ENCODE results near the gene VTI1A.

DNA sequence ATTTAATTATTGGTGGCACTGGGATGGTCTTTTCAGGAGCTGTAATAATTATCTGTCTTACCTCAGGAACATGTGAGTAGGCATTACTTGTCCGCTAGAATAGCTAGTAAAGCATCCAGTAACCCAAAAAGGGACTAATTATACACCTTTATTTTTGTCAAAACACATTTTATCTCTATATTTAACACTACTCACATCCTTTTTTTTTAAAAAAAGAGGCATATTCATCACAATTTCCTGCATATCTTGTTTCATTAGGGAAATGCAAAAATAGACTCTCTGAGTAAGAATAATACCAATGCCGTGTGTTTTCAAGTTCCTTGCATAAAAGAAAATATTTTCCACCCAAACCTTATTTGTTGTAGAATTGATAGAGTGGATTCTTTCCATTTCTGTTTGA lies 99.5 kb downstream of the VTI1A start:
- TF ChIP-seq, protein P1, sequence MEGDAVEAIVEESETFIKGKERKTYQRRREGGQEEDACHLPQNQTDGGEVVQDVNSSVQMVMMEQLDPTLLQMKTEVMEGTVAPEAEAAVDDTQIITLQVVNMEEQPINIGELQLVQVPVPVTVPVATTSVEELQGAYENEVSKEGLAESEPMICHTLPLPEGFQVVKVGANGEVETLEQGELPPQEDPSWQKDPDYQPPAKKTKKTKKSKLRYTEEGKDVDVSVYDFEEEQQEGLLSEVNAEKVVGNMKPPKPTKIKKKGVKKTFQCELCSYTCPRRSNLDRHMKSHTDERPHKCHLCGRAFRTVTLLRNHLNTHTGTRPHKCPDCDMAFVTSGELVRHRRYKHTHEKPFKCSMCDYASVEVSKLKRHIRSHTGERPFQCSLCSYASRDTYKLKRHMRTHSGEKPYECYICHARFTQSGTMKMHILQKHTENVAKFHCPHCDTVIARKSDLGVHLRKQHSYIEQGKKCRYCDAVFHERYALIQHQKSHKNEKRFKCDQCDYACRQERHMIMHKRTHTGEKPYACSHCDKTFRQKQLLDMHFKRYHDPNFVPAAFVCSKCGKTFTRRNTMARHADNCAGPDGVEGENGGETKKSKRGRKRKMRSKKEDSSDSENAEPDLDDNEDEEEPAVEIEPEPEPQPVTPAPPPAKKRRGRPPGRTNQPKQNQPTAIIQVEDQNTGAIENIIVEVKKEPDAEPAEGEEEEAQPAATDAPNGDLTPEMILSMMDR (IDR thresholded peaks at IDR 0.05; ENCODE audit: low read depth, low read length): no peak
- TF ChIP-seq POLR2A (IDR thresholded peaks at IDR 0.05; ENCODE audit: extremely low read depth, insufficient read length): no peak
- TF ChIP-seq, protein P2, sequence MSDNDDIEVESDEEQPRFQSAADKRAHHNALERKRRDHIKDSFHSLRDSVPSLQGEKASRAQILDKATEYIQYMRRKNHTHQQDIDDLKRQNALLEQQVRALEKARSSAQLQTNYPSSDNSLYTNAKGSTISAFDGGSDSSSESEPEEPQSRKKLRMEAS (IDR thresholded peaks at IDR 0.05; ENCODE audit: low read depth, low read length): no peak

Measured in NB4 (cell line).